Gastrocnemius medialis (tissue), 4 donors: Measurements from ENCODE around the gene IQCE. TPM values are rescaled to one million over a fixed set of nuclear protein-coding genes. Genes with fewer than 3 reads are reported as not detected.

Source experiments
- ATAC-seq, 2 donors: fragments of 150-250 bp; one replicate each; pipeline ENCODE4 v1.9.1; 2016
- DNase-seq, 2 donors: peaks; one replicate each; pipeline ENCODE4 v3.0.0-alpha.2; 2019
- H3K27ac ChIP-seq, 4 donors: fragments of 200-600 bp; sonication (generic); 1 replicate in 1 of 4; 2 replicates in 3 of 4; pipeline ENCODE4 v1.5.1; 2016 to 2018; ENCODE audit warnings: mild to moderate bottlenecking in 2 of 4, moderate library complexity in 1 of 4
- H3K27me3 ChIP-seq, 3 donors: fragments of 200-600 bp; sonication (generic) in 2 of 3; 1 replicate in 1 of 3; 2 replicates in 2 of 3; pipeline versions ENCODE4 v1.5.1 to v1.6.0; 2016 to 2019; ENCODE audit warnings: mild to moderate bottlenecking in 1 of 3, moderate library complexity in 1 of 3
- H3K36me3 ChIP-seq, 2 donors: fragments of 200-600 bp; sonication (generic) in 1 of 2; one replicate each; pipeline ENCODE4 v1.5.1; 2017 to 2018
- H3K4me1 ChIP-seq, 2 donors: fragments of 200-600 bp; sonication (generic) in 1 of 2; one replicate each; pipeline ENCODE4 v1.5.1; 2016 to 2017; ENCODE audit warnings: mild to moderate bottlenecking in 2 of 2
- H3K4me3 ChIP-seq, 4 donors: fragments of 200-600 bp; sonication (generic) in 3 of 4; 1 replicate in 1 of 4; 2 replicates in 3 of 4; pipeline ENCODE4 v1.5.1; 2016 to 2019; ENCODE audit warnings: mild to moderate bottlenecking in 2 of 4
- H3K9me3 ChIP-seq, 3 donors: fragments of 200-600 bp; sonication (generic) in 2 of 3; 1 replicate in 1 of 3; 2 replicates in 2 of 3; pipeline ENCODE4 v1.5.1; 2016 to 2019
- CTCF ChIP-seq, 5 experiments: fragments of 450-650 bp in 3 of 5; fragments of 200-600 bp in 2 of 5; sonication (generic) in 2 of 5; IDR thresholded peaks in 4 of 5; conservative IDR thresholded peaks in 1 of 5; 1 replicate in 4 of 5; 2 replicates in 1 of 5; pipeline ENCODE4 v1.5.1; 2016 to 2019; ENCODE audit warnings: antibody characterized with exemption in 5 of 5, mild to moderate bottlenecking in 3 of 5, moderate library complexity in 3 of 5
- POLR2A ChIP-seq, 2 donors: fragments of 450-650 bp; IDR thresholded peaks; one replicate each; pipeline ENCODE4 v1.6.1; 2017; ENCODE audit warnings: antibody characterized with exemption in 2 of 2, mild to moderate bottlenecking in 2 of 2, moderate library complexity in 2 of 2
- in situ Hi-C, 4 donors: fragments of 200-750 bp; cut with MboI; loops; one replicate each; pipeline versions ENCODE4 v1.15.0 to v1.8.0; 2017; ENCODE audit warnings: low sequenced_read_pairs in 4 of 4
- intact Hi-C: fragments of 100-400 bp; cut with DNase I; formaldehyde crosslinking; loops from one replicate; pipeline ENCODE4 v1.15.1; 2023; ENCODE audit warnings: low total_unique reads
- total RNA-seq, 4 donors: library from RNA; depleted of rRNA; stranded (reverse); fragments of >200 nt; gene quantifications; one replicate each; pipeline versions ENCODE4 v1.1.0 to v1.2.3, GENCODE V29; 2016

The IQCE gene
- total RNA-seq, 4 donors from 2014 or later: 6.3 to 11.5 (median 8.8) TPM

- no peak overlapping the region for H3K4me3 ChIP-seq
- DNase-seq (no peak), ATAC-seq (no peak)
- in situ Hi-C loops: no loop called here
- TF ChIP-seq CTCF (IDR thresholded peaks at IDR 0.05 in 4 of 5, conservative IDR thresholded peaks at IDR 0.05 in 1 of 5): no peak
- no peak for TF ChIP-seq POLR2A (IDR thresholded peaks at IDR 0.05)
- intact Hi-C loops: no loop called here
- H3K9me3 ChIP-seq: no peaks in the 10 kb centered on the region
- peaks cover 0 to 6% of the 10 kb centered on the region in 2 donors for H3K36me3 ChIP-seq
- H3K27me3 ChIP-seq: no peaks in the 10 kb centered on the region
- no peak overlapping the region for H3K27ac ChIP-seq
- peaks cover 0 to under 1% of the 10 kb centered on the region in 2 donors for H3K4me1 ChIP-seq
These were observed 98.4 kb downstream of the IQCE start for GRCh38 chr7:2657208-2657607.

GRCh38 chr7:2657920-2658671, 99.3 kb downstream of the IQCE start:
- in situ Hi-C loops (no loop called here), intact Hi-C loops (no loop called here)
- peaks cover 6 to 10% of the 10 kb centered on the region in 2 donors for H3K4me1 ChIP-seq
- no peak for TF ChIP-seq CTCF (IDR thresholded peaks at IDR 0.05 in 4 of 5, conservative IDR thresholded peaks at IDR 0.05 in 1 of 5)
- no peak for TF ChIP-seq POLR2A (IDR thresholded peaks at IDR 0.05)
- H3K36me3 ChIP-seq: peaks cover 0 to 6% of the 10 kb centered on the region in 2 donors
- DNase-seq (no peak), ATAC-seq (no peak)
- H3K9me3 ChIP-seq: no peaks in the 10 kb centered on the region
- no peak overlapping the region for H3K27ac ChIP-seq
- H3K4me3 ChIP-seq: no peak overlapping the region
- no peaks in the 10 kb centered on the region for H3K27me3 ChIP-seq

GRCh38 chr7:2658941-2659340, 100.2 kb downstream of the IQCE start:
- H3K27ac ChIP-seq: no peak overlapping the region
- H3K9me3 ChIP-seq: no peaks in the 10 kb centered on the region
- TF ChIP-seq CTCF (IDR thresholded peaks at IDR 0.05 in 4 of 5, conservative IDR thresholded peaks at IDR 0.05 in 1 of 5) (no peak), POLR2A (IDR thresholded peaks at IDR 0.05) (no peak)
- H3K27me3 ChIP-seq: no peaks in the 10 kb centered on the region
- ATAC-seq: no peak
- in situ Hi-C loops: no loop called here
- DNase-seq: no peak
- H3K36me3 ChIP-seq: peaks cover 0 to 6% of the 10 kb centered on the region in 2 donors
- intact Hi-C loops: no loop called here
- peaks cover 14 to 18% of the 10 kb centered on the region in 2 donors for H3K4me1 ChIP-seq
- no peak overlapping the region for H3K4me3 ChIP-seq

- Histone ChIP-seq H3K4me1 (peaks cover 16 to 24% of the 10 kb centered on the region in 2 donors), H3K4me3 (no peak overlapping the region), H3K27ac (no peak overlapping the region), H3K27me3 (no peaks in the 10 kb centered on the region), H3K9me3 (no peaks in the 10 kb centered on the region), H3K36me3 (peaks cover 0 to 6% of the 10 kb centered on the region in 2 donors)
- TF ChIP-seq POLR2A (IDR thresholded peaks at IDR 0.05): no peak
- in situ Hi-C loops: no loop called here
- ATAC-seq: no peak
- intact Hi-C loops: no loop called here
- no peak for DNase-seq
These were observed 101.0 kb downstream of the IQCE start for GRCh38 chr7:2659556-2660358.
